ENCODE results near the gene GET3. TPM values are rescaled to one million over a fixed set of nuclear protein-coding genes. Genes with fewer than 3 reads are reported as not detected.
A peak's percentile ranks its signal among the peaks of the same experiment; 100 is the strongest.
"Not testable (repeated sequence)": the region's sequence is repeated elsewhere in the genome, so short reads cannot be mapped to it uniquely, and the experiment has no call there.

GET3 gene
- total RNA-seq, 1 donor from 2014 or later = 30.1 TPM

- intact Hi-C loops (cut with DNase I) = no loop called here
- no peak for DNase-seq (ENCODE audit: low spot score)
- no peak for ATAC-seq
Observed at GRCh38 chr19:12787458-12787857, 50.2 kb downstream of the GET3 start.

GRCh38 chr19:12788042-12788681, 50.9 kb downstream of the GET3 start:
- DNase-seq (ENCODE audit: low spot score) (no peak), ATAC-seq (no peak)
- intact Hi-C loops (cut with DNase I) = no loop called here

GRCh38 chr19:12788682-12789097, 51.4 kb downstream of the GET3 start:
- intact Hi-C loops (cut with DNase I) = no loop called here
- ATAC-seq = no peak
- peak; percentile 90 for DNase-seq (ENCODE audit: low spot score)

- ATAC-seq (no peak), DNase-seq (ENCODE audit: low spot score) (peak; percentile 75)
- intact Hi-C loops (cut with DNase I) = no loop called here
Observed at GRCh38 chr19:12789098-12789903, 52.0 kb downstream of the GET3 start.

- DNase-seq (ENCODE audit: low spot score) (peak; percentile 99), ATAC-seq (peak; percentile 71)
- intact Hi-C loops (cut with DNase I) = no loop called here
Observed at GRCh38 chr19:12789904-12790619, 52.8 kb downstream of the GET3 start.

GRCh38 chr19:12790628-12791344, 53.5 kb downstream of the GET3 start:
- ATAC-seq (no peak), DNase-seq (ENCODE audit: low spot score) (peak; percentile 60)
- intact Hi-C loops (cut with DNase I) = no loop called here

GRCh38 chr19:12791345-12792050, 54.2 kb downstream of the GET3 start, which contains the start of gene JUNB:
Gene JUNB (plus strand): TSS chr19:12791486. CDS start chr19:12791772, 286 bp downstream.
- peak; percentile 83 for ATAC-seq
- peak; percentile 99 for DNase-seq (ENCODE audit: low spot score)
- intact Hi-C loops (cut with DNase I) = no loop called here

GRCh38 chr19:12792051-12792852, 55.0 kb downstream of the GET3 start:
- intact Hi-C loops (cut with DNase I) = no loop called here
- DNase-seq (ENCODE audit: low spot score) (peak; percentile 82), ATAC-seq (no peak)

- ATAC-seq (no peak), DNase-seq (ENCODE audit: low spot score) (no peak)
- intact Hi-C loops (cut with DNase I) = no loop called here
Observed at GRCh38 chr19:12792853-12793289, 55.6 kb downstream of the GET3 start.

GRCh38 chr19:12793290-12794195, 56.2 kb downstream of the GET3 start:
- ATAC-seq = peak; percentile 64
- intact Hi-C loops (cut with DNase I) = loop anchor here (2.0 kb wide), 1 partner anchor 17 kb away; no protein-coding TSS in a partner anchor
- peak; percentile 97 for DNase-seq (ENCODE audit: low spot score)

GRCh38 chr19:12794196-12794941, 57.1 kb downstream of the GET3 start:
- intact Hi-C loops (cut with DNase I) = loop anchor here (2.0 kb wide), 1 partner anchor 18 kb away; no protein-coding TSS in a partner anchor
- ATAC-seq = no peak
- no peak for DNase-seq (ENCODE audit: low spot score)

GRCh38 chr19:12794971-12795381, 57.7 kb downstream of the GET3 start:
- no peak for DNase-seq (ENCODE audit: low spot score)

GRCh38 chr19:12796146-12797071, 59.1 kb downstream of the GET3 start:
- intact Hi-C loops (cut with DNase I) = no loop called here
- ATAC-seq (peak; percentile 41), DNase-seq (ENCODE audit: low spot score) (peak; percentile 86)

More at GRCh38 chr19:12794971-12795381, 57.7 kb downstream of the GET3 start:
- intact Hi-C loops (cut with DNase I) = loop anchor here (2.0 kb wide), 1 partner anchor 18 kb away; no protein-coding TSS in a partner anchor
- no peak for ATAC-seq

GRCh38 chr19:12797141-12797587, 59.9 kb downstream of the GET3 start:
- ATAC-seq (no peak), DNase-seq (ENCODE audit: low spot score) (no peak)
- intact Hi-C loops (cut with DNase I) = no loop called here

- intact Hi-C loops (cut with DNase I); DNase-seq (ENCODE audit: low spot score); ATAC-seq: not testable (repeated sequence)
Observed at GRCh38 chr19:12797607-12798006, 60.3 kb downstream of the GET3 start.
